HPDE6-E6E7 (cell line): ENCODE results near the gene FHIT.

Source experiments
- DNase-seq: peaks from one replicate; pipeline ENCODE4 v3.0.0; 2011; ENCODE audit warnings: missing footprints; ENCODE audit errors: extremely low spot score

FHIT gene

GRCh38 chr3:60630953-60631352 is 620.3 kb downstream of the FHIT start:
- no peak for DNase-seq

DNA sequence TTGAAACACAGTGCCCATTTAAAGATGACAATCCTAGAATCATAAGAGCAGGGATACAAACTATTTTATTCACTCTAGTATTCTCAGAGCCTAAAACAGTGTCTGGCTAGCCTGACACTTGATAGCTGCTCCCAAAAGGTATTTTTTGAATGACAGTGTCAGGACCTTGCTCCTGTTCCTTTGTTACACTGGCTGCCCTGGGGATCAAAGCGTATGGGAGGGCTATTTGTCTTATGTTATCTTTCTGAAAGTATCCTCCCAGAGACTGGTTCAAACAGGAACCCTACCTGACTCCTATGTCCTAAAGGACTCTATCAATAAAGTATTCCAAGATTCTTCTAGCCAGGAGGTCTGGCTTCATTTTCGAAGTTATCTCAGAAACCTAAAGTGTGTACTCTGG is 621.4 kb downstream of the FHIT start:
- DNase-seq, result no peak

DNA sequence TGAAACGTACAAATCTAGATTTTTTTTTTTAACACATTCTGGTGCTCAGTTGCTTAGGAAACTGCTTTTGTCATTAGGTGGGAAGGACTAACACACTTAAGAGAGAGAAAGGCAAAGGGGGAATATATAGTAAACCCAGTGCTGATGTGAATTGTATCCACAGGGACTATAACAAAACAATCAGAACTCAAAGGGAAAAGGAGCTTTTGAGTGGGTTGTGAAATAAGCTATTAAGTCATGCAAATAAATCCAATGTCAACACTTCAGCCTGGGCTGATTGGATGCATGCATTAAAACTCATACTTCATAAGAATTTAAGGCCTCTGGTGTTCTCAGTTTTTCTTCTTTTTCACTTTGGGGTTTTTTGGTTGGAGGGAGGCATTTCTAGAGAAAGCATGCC is 628.9 kb downstream of the FHIT start:
- DNase-seq, result no peak

GRCh38 chr3:60617188-60617587 is 634.1 kb downstream of the FHIT start:
- no peak for DNase-seq

- no peak for DNase-seq
Observed at GRCh38 chr3:60613769-60614303, 637.4 kb downstream of the FHIT start.

GRCh38 chr3:60610441-60611112 is 640.7 kb downstream of the FHIT start:
- no peak for DNase-seq

GRCh38 chr3:60609446-60609845 is 641.8 kb downstream of the FHIT start:
- DNase-seq, result no peak

- DNase-seq, result no peak
Observed at GRCh38 chr3:60603860-60604259, 647.4 kb downstream of the FHIT start.

DNA sequence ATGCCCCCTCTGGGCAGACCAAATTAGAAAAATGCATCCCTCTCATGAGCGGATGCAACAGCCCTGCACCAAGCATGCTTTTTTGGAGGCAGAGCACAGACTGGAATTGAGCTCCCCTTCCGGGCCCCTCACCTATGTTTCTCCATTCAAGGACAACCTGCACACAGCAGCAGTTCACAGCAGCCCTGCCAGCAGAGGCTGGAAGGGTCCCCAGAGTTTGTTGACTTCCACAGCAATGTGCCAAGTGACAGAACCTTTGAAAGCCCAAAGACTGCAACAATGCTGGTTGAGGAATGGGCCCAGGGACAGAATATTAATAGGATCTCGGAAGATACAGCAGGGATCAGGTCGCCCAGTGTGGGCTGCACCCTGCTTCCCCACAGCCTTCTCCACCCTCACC is 650.4 kb downstream of the FHIT start:
- DNase-seq, result no peak

- DNase-seq, result no peak
Observed at GRCh38 chr3:60599586-60599985, 651.7 kb downstream of the FHIT start.

GRCh38 chr3:60598671-60599070 is 652.6 kb downstream of the FHIT start:
- DNase-seq, result no peak

DNA sequence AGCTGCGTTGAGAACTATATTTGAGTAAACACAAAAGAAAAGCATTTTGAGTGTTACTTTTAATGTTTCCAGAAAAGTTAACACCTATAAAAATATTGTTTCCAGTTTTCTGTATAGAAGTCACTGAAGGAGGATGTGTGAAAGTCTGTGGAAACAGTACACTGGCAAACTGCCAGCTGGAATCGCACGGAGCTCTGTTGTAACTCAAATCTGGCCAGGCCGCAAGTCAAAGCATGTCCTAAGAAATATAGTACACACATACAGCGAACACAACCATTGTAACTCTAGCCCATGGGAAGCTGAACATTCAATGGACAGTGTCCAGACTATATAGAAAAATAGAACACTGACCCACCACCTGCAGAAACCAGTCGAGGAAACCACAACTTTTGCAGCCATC is 657.2 kb downstream of the FHIT start:
- DNase-seq, result no peak

GRCh38 chr3:60591267-60591666 is 660.0 kb downstream of the FHIT start:
- no peak for DNase-seq

- peak; percentile 0 for DNase-seq
Observed at GRCh38 chr3:60588806-60589205, 662.4 kb downstream of the FHIT start.

DNA sequence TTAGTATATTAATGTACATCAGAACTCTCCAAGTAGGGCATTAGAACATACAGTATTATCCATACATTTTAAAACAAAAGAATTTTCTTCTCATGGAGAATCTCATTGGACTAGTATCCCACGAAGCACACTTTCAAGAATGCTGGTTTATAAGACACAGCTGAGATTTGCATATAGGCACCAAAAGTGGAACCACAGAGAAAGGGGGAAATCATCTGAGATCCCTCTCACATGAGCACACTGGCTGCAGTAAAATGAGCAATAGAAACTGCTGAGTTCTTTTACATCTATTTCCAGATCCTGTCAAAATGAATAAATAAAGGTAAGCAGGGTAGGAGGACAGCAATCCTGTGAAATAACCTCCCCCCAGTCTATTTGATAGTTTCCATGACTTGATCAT is 665.3 kb downstream of the FHIT start:
- no peak for DNase-seq

- DNase-seq, result no peak
Observed at GRCh38 chr3:60584250-60584649, 667.0 kb downstream of the FHIT start.

- no peak for DNase-seq
Observed at GRCh38 chr3:60582288-60582687, 669.0 kb downstream of the FHIT start.

- DNase-seq, result no peak
Observed at GRCh38 chr3:60580809-60581208, 670.4 kb downstream of the FHIT start.

- DNase-seq, result no peak
Observed at GRCh38 chr3:60579734-60580133, 671.5 kb downstream of the FHIT start.

DNA sequence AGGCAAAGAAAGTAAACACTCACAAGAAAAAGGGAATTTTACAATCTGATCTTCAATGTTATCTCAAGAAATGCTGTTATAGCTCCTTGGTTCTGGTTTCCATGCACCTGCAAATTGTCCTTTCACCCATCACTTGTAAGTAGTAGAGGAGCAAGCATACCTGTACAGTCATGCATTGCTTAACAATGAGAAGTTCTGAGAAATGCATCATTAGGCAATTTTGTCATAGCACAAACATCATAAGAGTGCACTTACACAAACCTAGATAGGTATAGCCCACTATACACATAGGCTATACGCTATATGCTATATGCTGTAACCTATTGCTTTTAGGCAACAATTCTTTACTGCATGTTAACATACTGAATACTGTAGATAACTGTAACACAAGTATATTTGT is 672.3 kb downstream of the FHIT start:
- DNase-seq, result no peak

DNA sequence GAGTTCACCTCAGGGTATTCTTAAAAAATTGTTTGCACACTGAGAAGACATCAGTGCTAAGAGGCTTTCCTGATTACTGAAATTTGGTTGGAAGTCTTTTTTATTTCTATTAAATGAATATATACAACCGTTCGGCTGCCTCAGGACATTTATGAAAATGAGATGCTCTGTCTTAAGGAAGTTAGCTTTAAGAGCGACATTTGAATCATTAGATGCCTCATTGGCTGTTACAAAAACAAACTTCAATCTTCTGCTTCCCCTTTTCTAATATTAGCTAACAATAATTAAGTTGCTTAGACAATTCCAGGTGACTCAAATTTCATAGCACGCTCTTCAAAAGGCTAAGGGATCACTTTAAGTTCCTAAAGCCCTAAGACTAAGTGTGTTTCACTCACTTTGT is 673.7 kb downstream of the FHIT start:
- no peak for DNase-seq

- DNase-seq, result no peak
Observed at GRCh38 chr3:60575718-60576272, 675.5 kb downstream of the FHIT start.

DNA sequence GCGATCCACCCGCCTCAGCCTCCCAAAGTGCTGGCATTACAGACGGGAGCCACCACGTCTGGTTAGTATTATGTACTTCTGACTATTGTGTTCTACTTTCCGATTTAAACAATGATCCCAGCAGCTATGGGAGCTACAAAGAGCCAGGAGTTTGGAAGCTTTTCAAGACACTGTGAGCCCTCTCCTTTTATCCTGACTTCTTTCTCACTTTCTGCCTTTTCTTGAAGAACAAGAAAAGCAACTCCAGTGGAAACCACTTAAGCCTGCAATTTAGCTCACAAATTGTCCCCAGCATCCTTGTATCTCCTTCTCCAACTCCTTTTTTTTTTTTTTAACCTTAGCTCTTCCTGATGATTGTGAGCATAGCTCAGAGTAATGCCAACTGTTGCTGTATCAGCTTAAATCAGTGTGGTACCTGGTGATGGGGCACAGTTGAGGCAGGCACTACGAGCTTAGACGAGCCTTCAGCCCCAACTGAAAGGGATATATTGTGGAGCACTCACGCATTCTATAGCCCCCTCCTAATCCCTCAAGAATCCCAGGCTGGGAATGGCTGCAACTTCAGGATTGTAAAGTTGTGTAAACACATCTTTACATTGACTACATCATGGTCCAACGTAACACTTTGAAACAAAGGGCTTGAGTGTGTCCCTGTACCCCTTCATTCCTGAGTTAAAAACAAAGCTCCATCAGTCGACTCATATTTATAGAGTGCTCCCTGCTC is 677.0 kb downstream of the FHIT start:
- no peak for DNase-seq
